Heart left ventricle (tissue), 13 donors: Measurements from ENCODE around the gene ZNF442.

Experiments used
- POLR2A ChIP-seq, 2 donors: fragments of 450-650 bp; IDR thresholded peaks; one replicate each; pipeline ENCODE4 v1.6.1; 2017; ENCODE audit warnings: antibody characterized with exemption in 2 of 2, mild to moderate bottlenecking in 2 of 2, moderate library complexity in 2 of 2
- TF ChIP-seq, protein P1 (sequence below), 12 donors: fragments of 200-600 bp; sonication (generic) in 4 of 12; IDR thresholded peaks; one replicate each; pipeline versions ENCODE4 v1.5.0 to v1.8.0; 2018 to 2022; ENCODE audit warnings: antibody characterized with exemption in 12 of 12, mild to moderate bottlenecking in 5 of 12
- donor health status: ischemic (EF 13 %, LVEDD 7.1; RV severe dilation, severe dysfunction).
- donor health status: DM: no; HTN: yes; CAD: no.
- donor health status: DM: no; HTN: no; CAD: no.
- donor health status: ischemic (EF 25% LVEDD 6.9; RV normal size, moderate dysfunction).
- donor health status: ischemic (EF 25% LVEDD 5.7; RV mildly dilated, moderate dysfunction).
- donor health status: ischemic (EF 35%, LVEDD 5.7; RV mildly dilated, moderate dysfunction).
- donor health status: nonischemic (EF 11% LVEDD 7.7; RV severe dilation, severe dysfunction).
- donor health status: DM: yes; HTN: yes; CAD: no.
- donor health status: PGD.
- donor health status: ischemic (EF 29% LVEDD 5.4; RV normal size, mild dysfunction).
- donor health status: nonischemic (EF 23%, LVEDD 6.1; RV moderate dilation, normal function).

- no peak for TF ChIP-seq POLR2A (IDR thresholded peaks at IDR 0.05)
- TF ChIP-seq, protein P1, sequence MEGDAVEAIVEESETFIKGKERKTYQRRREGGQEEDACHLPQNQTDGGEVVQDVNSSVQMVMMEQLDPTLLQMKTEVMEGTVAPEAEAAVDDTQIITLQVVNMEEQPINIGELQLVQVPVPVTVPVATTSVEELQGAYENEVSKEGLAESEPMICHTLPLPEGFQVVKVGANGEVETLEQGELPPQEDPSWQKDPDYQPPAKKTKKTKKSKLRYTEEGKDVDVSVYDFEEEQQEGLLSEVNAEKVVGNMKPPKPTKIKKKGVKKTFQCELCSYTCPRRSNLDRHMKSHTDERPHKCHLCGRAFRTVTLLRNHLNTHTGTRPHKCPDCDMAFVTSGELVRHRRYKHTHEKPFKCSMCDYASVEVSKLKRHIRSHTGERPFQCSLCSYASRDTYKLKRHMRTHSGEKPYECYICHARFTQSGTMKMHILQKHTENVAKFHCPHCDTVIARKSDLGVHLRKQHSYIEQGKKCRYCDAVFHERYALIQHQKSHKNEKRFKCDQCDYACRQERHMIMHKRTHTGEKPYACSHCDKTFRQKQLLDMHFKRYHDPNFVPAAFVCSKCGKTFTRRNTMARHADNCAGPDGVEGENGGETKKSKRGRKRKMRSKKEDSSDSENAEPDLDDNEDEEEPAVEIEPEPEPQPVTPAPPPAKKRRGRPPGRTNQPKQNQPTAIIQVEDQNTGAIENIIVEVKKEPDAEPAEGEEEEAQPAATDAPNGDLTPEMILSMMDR (IDR thresholded peaks at IDR 0.05) = no peak
These were observed 8.5 kb upstream of the ZNF442 start for GRCh38 chr19:12374026-12374425.
